ENCODE measurements around the gene NUBP2.
A peak's percentile ranks its signal among the peaks of the same experiment; 100 is the strongest.

NUBP2 gene

DNA sequence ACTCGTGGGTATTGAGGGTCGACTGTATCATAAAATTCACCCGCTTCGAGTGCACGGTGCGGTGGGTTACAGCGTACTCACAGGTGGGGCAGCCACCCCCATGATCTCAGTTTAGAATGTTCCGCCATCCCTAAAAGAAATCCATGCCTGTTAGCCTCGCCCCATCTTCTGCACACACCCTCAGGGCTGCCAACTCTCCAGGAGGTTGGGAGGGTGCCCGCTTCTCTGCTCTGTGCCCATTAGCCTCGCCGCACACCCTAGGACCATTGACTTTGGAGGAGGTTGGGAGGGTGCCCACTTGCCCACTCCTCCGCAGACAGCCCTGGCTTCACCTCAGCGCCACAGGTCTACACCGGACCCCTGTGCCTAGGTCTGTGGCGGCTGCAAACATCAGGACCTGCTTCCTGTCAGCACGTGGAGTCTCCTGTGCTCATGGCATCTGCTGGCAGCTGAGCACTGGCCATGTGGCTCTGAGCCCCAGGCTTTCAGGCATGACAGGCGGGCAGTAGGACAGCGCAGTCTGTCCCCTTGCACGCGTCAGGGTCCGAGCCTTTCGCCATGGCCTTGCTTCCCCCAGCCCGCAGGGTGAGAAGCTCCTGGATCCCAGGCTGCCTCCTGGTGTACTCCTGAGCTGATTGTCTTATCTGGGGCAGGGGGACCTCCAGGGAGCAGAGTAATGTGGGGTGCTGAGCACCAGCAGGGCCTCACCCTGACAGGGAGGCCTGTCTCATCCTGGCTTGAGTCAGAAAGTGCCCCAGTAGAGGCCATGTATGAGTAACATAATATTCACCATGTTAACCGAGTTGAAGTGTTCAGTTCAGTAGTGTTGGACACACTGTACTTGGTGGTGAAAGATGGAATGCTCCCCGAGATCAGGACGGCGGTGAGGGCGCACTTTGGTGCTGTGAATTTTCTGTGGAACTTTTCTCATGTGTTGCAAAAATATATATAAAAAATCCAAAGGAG is 33.3 kb upstream of the NUBP2 start:
- H3K9me3 Mint-ChIP-seq: no peaks in the 10 kb centered on the region
- H3K4me3 Mint-ChIP-seq: no peak overlapping the region
- H3K4me1 Mint-ChIP-seq (ENCODE audit: low read depth): no peaks in the 10 kb centered on the region
- no peak for DNase-seq (ENCODE audit: low spot score)
- peaks cover 8% of the 10 kb centered on the region for H3K36me3 Mint-ChIP-seq (ENCODE audit: low read depth)
- no peak overlapping the region for H3K27ac Mint-ChIP-seq
- H3K27me3 Mint-ChIP-seq (ENCODE audit: low read depth): no peaks in the 10 kb centered on the region

DNA sequence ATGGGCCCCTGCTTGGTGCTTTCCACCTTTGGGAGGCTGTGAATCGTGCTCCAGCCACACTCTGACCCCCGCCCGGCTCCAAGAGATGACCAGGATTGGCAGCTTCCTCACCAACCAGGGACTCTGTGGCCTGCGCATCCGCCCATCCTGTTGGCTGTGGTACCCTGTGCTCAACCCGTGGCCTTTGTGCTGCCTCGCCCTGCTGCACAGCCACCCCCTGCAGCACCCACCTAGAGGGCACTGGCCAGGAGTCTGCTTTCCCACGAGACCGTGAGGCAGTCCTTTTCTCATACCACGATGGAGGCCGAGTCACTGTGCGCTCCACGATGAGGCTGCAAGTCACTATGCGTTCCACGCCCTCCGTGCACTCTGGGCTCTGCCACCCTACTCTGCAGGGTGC is 30.8 kb upstream of the NUBP2 start:
- no peak for DNase-seq (ENCODE audit: low spot score)
- H3K9me3 Mint-ChIP-seq: no peaks in the 10 kb centered on the region
- no peaks in the 10 kb centered on the region for H3K27me3 Mint-ChIP-seq (ENCODE audit: low read depth)
- H3K27ac Mint-ChIP-seq: no peak overlapping the region
- H3K4me3 Mint-ChIP-seq: no peak overlapping the region
- H3K4me1 Mint-ChIP-seq (ENCODE audit: low read depth): peaks cover 3% of the 10 kb centered on the region
- peaks cover 7% of the 10 kb centered on the region for H3K36me3 Mint-ChIP-seq (ENCODE audit: low read depth)

DNA sequence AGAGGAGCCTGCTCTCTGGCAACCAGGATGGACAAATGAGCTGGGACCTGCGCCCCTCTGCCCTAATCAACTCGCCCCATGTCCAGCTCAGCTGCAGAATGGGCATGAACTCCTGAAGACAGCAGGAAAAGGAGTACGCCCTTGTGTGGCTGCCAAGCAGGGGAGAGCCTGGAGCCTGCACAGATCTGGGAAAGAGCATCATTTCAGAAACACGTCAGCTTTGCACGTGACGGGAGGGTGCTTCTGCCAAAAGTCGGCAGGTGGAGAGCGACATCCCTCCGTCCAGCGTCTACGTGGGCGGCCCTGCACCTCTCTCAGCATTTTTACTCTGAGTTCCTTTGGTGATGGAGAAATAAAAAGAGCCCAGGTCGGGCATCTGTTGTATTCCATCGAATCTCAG is 29.9 kb upstream of the NUBP2 start:
- Mint-ChIP-seq H3K4me3 (no peak overlapping the region), H3K27me3 (ENCODE audit: low read depth) (no peaks in the 10 kb centered on the region), H3K36me3 (ENCODE audit: low read depth) (peaks cover 7% of the 10 kb centered on the region), H3K27ac (no peak overlapping the region), H3K9me3 (no peaks in the 10 kb centered on the region), H3K4me1 (ENCODE audit: low read depth) (peaks cover 10% of the 10 kb centered on the region)
- no peak for DNase-seq (ENCODE audit: low spot score)

DNA sequence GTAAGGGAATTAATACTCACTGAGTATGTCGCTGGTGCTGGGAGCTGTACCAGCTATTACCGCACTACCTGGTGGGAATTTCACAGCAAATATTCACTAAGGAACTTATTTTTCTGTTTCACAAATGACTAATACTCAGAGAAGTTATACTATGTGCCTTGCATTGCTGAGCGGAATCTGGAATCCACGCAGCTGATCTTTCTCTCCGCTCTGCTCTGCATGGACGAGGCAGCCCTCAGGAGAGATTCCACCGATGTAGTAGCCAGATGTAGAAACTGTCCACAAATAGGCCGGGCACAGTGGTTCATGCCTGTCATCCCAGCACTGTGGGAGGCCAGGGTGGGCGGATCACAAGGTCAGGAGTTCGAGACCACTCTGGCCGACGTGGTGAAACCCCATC is 28.6 kb upstream of the NUBP2 start:
- H3K4me1 Mint-ChIP-seq (ENCODE audit: low read depth): peaks cover 10% of the 10 kb centered on the region
- DNase-seq (ENCODE audit: low spot score): no peak
- no peak overlapping the region for H3K4me3 Mint-ChIP-seq
- H3K36me3 Mint-ChIP-seq (ENCODE audit: low read depth): peaks cover 7% of the 10 kb centered on the region
- H3K27me3 Mint-ChIP-seq (ENCODE audit: low read depth): no peaks in the 10 kb centered on the region
- no peak overlapping the region for H3K27ac Mint-ChIP-seq
- H3K9me3 Mint-ChIP-seq: no peaks in the 10 kb centered on the region

DNA sequence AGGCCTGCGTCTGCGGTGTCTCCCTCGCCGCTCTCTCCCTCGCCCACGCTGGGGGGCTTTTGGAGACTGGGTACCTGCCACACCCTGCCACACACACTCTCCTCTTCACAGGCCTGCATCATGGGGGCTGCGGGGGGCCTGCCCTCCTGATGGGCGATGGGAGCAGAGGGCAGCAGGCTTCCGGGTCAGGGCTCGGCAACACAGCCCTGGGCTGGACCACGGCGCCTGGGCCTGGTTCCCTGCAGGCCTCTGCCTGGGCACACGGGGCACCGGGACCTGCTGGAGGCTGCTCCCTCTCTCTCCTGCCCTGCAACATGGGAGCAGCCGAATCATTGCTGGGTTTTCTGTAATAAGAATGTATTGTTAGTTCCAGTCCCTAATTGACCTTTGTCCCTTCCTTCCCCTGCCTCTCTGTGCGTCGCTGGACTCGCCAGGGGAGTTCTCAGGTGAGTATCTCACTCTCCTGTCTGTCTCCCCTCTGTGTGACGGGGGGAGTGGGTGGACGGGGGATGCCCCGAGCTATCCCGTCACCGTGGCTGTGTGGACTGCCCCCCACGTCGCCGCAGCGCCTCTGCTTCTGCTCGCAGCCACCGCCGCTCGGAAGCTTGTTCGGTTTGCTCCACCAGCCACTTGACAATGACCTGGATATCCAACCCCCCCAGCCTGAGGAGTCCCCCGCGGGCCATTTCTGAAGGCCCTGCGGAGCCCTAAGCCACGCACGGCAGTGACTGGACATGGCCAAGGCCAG is 24.9 kb upstream of the NUBP2 start:
- H3K27me3 Mint-ChIP-seq (ENCODE audit: low read depth): no peaks in the 10 kb centered on the region
- no peaks in the 10 kb centered on the region for H3K9me3 Mint-ChIP-seq

DNA sequence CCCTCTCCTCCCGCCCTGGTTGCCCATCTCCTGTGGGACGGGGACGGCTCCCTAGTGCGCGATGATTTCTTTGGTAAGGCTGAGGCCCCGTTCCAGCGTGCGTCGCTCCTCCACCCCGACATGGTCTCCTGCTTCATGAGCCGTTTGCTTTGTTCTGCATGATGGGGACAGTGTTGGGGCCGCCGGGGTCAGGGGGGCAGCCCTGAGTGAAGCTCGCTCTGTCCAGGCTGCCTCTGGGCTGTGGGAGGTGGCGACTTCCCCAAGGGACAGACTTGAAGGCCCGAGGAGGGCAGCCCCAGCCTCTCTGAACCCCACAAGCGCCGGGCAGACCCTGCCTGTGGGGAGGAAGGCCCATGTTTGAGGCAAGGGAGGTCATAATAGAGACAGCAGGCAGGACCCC is 23.8 kb upstream of the NUBP2 start:
- no peaks in the 10 kb centered on the region for H3K9me3 Mint-ChIP-seq
- H3K4me1 Mint-ChIP-seq (ENCODE audit: low read depth): peaks cover 10% of the 10 kb centered on the region
- H3K27me3 Mint-ChIP-seq (ENCODE audit: low read depth): no peaks in the 10 kb centered on the region
- H3K27ac Mint-ChIP-seq: no peak overlapping the region
- no peak overlapping the region for H3K4me3 Mint-ChIP-seq
- no peak for DNase-seq (ENCODE audit: low spot score)
- peaks cover 11% of the 10 kb centered on the region for H3K36me3 Mint-ChIP-seq (ENCODE audit: low read depth)

More for the DNA sequence above, 24.9 kb upstream of the NUBP2 start:
- Mint-ChIP-seq H3K4me3 (no peak overlapping the region), H3K4me1 (ENCODE audit: low read depth) (peaks cover 10% of the 10 kb centered on the region), H3K36me3 (ENCODE audit: low read depth) (peaks cover 11% of the 10 kb centered on the region), H3K27ac (peak overlapping the region; percentile 69)
- DNase-seq (ENCODE audit: low spot score): no peak

DNA sequence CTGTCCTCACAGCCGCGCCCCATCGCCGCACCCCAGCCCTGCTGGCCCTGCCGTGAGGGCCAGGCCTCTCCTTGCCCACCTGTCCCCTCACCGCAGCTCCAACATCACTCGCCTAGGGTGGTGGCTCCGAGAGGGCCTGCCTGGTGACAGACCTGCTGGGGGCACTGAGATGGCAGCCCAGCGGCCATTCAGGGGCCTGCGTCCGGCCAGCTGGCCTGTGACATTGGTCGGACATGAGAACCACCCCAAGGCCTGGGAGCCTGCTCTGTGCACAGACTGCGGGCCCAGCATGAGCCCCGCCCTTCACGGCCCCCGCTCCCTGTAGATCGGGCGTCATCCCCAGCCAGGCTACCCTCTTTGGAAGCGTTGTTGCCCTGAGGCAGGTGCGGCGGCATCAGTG is 23.2 kb upstream of the NUBP2 start:
- no peak for DNase-seq (ENCODE audit: low spot score)
- Mint-ChIP-seq H3K4me3 (no peak overlapping the region), H3K36me3 (ENCODE audit: low read depth) (peaks cover 11% of the 10 kb centered on the region)

DNA sequence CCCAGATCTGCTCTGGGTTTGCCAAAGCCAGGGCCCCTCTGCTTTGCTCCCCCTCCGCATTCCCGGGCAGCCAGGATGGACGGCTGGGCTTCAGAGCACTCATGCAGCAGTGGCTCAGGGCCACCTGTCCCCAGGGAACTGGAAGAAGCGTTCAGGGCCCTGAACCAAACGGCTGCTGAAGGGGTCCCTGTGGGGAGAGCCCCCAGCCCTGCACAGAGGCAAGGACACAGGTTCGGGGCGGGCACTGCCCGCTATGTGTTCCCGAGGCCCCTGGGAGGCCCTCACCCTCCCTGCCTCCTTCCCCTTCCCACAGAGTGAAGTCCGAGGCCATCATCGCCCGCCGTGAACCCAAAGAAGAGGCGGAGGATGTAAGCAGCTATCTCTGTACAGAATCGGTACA is 21.8 kb upstream of the NUBP2 start:
- H3K4me1 Mint-ChIP-seq (ENCODE audit: low read depth): peaks cover 10% of the 10 kb centered on the region
- peaks cover 8% of the 10 kb centered on the region for H3K36me3 Mint-ChIP-seq (ENCODE audit: low read depth)
- H3K4me3 Mint-ChIP-seq: no peak overlapping the region
- H3K27me3 Mint-ChIP-seq (ENCODE audit: low read depth): no peaks in the 10 kb centered on the region
- no peak for DNase-seq (ENCODE audit: low spot score)
- H3K9me3 Mint-ChIP-seq: no peaks in the 10 kb centered on the region
- H3K27ac Mint-ChIP-seq: no peak overlapping the region

More for the DNA sequence above, 23.2 kb upstream of the NUBP2 start:
- H3K27me3 Mint-ChIP-seq (ENCODE audit: low read depth): no peaks in the 10 kb centered on the region
- H3K27ac Mint-ChIP-seq: no peak overlapping the region
- no peaks in the 10 kb centered on the region for H3K9me3 Mint-ChIP-seq
- H3K4me1 Mint-ChIP-seq (ENCODE audit: low read depth): peaks cover 10% of the 10 kb centered on the region

DNA sequence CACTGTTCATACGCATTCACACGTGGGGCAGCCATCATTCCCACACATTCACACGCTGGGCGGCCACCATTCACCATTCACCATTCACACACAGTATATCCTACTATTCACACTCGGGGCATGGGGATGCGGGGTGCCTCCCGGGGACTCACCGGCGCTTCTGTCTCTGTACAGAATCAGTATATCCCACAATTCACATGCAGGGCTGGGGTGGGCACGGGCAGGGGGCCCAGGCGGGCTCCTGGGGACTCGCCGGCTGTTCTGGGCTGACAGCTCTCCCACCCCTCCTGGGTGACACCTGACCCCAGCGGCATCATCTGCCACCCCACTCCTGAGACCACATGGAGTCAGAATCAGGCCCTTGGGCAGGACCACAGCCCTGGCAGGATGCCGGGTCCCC is 21.0 kb upstream of the NUBP2 start:
- H3K27ac Mint-ChIP-seq: no peak overlapping the region
- H3K4me1 Mint-ChIP-seq (ENCODE audit: low read depth): peaks cover 8% of the 10 kb centered on the region
- H3K9me3 Mint-ChIP-seq: no peaks in the 10 kb centered on the region
- H3K36me3 Mint-ChIP-seq (ENCODE audit: low read depth): peaks cover 11% of the 10 kb centered on the region
- no peak for DNase-seq (ENCODE audit: low spot score)
- no peak overlapping the region for H3K4me3 Mint-ChIP-seq
- no peaks in the 10 kb centered on the region for H3K27me3 Mint-ChIP-seq (ENCODE audit: low read depth)

DNA sequence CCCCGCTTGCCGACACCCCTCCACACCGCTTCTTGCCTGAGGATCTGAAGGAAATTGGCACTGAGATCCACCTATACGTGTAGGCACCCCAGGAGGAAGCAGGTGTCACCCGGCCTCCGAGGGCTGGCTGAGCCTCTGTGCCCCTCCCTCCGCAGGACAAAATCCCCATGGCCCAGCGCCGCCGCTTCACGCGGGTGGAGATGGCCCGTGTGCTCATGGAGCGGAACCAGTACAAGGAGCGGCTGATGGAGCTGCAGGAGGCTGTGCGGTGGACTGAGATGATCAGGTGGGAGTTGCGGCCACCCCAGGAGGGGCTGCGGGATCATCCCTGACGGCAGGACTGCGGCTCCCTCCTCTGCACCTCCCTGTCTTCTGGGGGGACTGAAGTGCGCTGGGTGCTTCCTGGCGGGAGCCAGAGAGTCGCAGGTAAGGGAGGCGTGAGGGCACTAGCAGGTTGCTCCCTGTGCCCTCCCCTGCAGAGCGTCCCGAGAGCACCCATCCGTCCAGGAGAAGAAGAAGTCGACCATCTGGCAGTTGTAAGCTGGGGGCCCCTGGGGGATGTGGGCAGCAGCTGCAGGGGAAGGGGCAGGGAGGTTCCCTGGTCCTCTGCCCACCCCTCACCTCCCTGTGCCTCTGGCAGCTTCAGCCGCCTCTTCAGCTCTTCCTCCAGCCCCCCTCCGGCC is 20.4 kb upstream of the NUBP2 start:
- Mint-ChIP-seq H3K36me3 (ENCODE audit: low read depth) (peaks cover 13% of the 10 kb centered on the region), H3K4me1 (ENCODE audit: low read depth) (peaks cover 3% of the 10 kb centered on the region), H3K9me3 (no peaks in the 10 kb centered on the region)

DNA sequence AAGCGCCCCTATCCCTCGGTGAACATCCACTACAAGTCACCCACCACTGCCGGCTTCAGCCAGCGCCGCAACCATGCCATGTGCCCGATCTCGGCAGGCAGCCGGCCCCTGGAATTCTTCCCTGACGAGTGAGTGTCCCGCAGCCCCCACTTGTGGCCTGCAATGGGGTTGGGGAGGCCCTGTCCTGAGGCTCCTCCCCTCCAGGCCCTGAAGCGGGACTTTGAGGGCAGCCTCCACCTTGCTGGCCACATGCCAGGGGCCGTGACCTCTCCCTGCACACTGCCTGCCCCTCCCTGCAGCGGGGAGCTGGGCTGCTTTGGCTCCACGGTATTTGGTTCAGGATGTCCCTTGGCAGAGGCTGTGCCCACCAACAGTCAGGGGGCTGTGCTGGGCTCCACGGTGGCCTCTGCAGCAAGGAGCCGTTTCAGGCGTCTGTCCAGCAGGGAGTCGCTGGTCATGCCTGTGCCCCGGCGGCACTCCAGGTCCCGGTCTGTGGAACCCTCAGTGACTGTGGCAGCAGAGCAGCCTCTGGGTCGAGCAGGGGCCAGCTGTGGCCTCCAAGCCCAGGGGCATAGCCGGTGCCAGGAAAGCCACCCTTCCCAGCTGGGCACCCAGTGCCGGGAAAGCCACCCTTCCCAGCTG is 19.8 kb upstream of the NUBP2 start:
- H3K4me1 Mint-ChIP-seq (ENCODE audit: low read depth): no peaks in the 10 kb centered on the region

More for the DNA sequence above, 20.4 kb upstream of the NUBP2 start:
- Mint-ChIP-seq H3K27me3 (ENCODE audit: low read depth) (no peaks in the 10 kb centered on the region), H3K27ac (no peak overlapping the region), H3K4me3 (no peak overlapping the region)
- DNase-seq (ENCODE audit: low spot score): no peak

DNA sequence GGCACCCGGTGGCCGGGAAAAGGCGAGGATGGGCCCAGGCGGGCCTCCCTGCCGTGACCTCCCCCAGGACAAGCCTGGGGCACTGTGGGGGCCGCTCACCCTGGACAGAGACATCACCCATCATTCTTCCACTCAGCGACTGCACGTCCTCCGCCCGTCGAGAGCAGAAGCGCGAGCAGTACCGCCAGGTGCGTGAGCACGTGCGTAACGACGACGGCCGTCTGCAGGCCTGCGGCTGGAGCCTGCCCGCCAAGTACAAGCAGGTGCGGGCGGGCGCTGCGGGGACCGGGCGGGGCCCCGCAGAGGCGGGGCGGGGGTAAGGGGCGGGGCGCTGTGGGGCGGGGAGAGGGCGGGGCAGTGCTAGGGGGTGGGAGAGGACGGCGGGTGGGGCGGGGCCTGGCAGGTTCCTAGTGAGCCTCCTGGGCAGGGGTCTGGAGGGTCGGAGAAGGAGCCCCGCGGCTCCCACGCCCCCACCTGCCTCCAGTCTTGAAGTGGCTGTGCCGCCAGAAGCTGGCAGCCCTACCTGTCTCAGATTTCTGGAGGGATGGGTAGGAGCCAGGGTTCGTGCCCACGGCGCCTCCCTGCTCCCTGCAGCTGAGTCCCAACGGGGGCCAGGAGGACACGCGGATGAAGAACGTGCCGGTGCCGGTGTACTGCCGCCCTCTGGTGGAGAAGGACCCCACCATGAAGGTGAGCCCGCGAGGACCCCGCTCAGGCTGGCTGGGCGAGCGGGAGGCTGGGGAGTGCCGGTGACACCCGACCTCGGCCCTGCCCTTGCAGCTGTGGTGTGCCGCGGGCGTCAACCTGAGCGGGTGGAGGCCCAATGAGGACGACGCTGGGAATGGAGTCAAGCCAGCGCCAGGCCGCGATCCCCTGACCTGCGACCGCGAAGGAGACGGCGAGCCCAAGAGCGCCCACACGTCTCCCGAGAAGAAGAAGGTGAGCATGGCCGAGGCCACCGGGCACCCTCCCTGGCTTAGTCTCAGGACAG is 18.9 kb upstream of the NUBP2 start:
- Mint-ChIP-seq H3K27ac (no peak overlapping the region), H3K27me3 (ENCODE audit: low read depth) (no peaks in the 10 kb centered on the region), H3K4me3 (no peak overlapping the region), H3K9me3 (no peaks in the 10 kb centered on the region), H3K36me3 (ENCODE audit: low read depth) (peaks cover 18% of the 10 kb centered on the region), H3K4me1 (ENCODE audit: low read depth) (no peaks in the 10 kb centered on the region)
- no peak for DNase-seq (ENCODE audit: low spot score)

More for the DNA sequence above, 19.8 kb upstream of the NUBP2 start:
- Mint-ChIP-seq H3K27ac (no peak overlapping the region), H3K27me3 (ENCODE audit: low read depth) (no peaks in the 10 kb centered on the region), H3K4me3 (no peak overlapping the region), H3K9me3 (no peaks in the 10 kb centered on the region), H3K36me3 (ENCODE audit: low read depth) (peaks cover 15% of the 10 kb centered on the region)
- no peak for DNase-seq (ENCODE audit: low spot score)

DNA sequence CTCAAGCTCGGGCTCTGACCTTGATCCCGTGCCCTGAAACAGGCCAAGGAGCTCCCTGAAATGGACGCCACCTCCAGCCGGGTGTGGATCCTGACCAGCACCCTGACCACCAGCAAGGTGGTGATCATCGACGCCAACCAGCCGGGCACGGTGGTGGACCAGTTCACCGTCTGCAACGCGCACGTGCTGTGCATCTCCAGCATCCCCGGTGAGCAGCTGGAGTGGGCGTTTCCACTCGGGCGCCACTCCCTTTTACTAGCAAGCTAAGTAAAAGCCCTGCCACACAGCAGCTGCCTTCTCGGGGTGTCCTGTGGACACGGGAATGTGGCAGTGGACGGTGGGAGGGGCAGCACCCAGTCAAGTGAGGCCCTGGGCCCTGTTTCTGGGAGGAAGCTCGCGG is 17.8 kb upstream of the NUBP2 start:
- H3K27ac Mint-ChIP-seq: no peak overlapping the region
- no peak overlapping the region for H3K4me3 Mint-ChIP-seq
- no peak for DNase-seq (ENCODE audit: low spot score)
- peaks cover 18% of the 10 kb centered on the region for H3K36me3 Mint-ChIP-seq (ENCODE audit: low read depth)
- H3K27me3 Mint-ChIP-seq (ENCODE audit: low read depth): no peaks in the 10 kb centered on the region
- no peaks in the 10 kb centered on the region for H3K4me1 Mint-ChIP-seq (ENCODE audit: low read depth)
- H3K9me3 Mint-ChIP-seq: no peaks in the 10 kb centered on the region

Measured in T-helper 2 cell treated with Interferon-gamma antibody and Interleukin-4, amounts not matched to agents 5 μg/mL and 100 μg/mL, for 36 hours (primary cell).